ENCODE measurements around the gene RRAGB. TPM values are rescaled to one million over a fixed set of nuclear protein-coding genes. Genes with fewer than 3 reads are reported as not detected.

The RRAGB gene
- polyA plus RNA-seq, 1 donor (not counting 4 experiments of a cell fraction or from before 2014, with no cell fraction given), result 18.9 TPM

DNA sequence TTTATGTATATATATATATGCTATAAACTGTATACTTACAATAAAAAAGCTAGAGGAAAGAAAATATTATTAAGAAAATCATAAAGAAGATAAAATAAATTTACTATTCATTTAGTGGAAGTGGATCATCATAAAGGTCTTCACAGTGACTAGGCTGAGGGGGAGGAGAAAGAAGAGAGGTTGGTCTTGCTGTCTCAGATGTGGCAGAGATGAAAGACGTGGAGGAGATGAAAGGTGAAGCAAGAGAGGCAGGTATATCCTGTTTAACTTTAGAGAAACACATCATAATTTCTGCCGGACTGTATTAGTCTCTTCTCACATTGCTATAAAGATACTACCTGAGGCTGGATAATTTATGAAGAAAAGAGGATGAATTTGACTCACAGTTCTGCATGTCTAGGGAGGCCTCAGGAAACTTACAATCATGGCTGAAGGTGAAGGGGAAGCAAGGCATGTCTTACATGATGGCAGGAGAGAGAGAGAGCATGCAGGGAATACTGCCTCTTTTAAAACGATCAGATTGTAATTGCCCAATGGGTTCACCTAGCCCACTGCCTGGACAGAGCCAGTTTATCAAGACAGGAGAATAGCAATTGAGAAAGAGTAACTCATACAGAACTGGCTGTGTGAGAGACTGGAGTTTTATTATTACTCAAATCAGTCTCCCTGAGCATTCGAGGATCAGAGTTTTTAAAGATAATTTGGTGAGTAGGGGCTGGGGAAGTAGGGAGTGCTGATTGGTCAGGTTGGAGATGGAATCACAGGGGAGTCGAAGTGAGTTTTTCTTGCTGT, 22.1 kb upstream of the RRAGB start:
- H3K36me3 ChIP-seq (ENCODE audit: control insufficient read depth in 2 of 2, extremely low read depth in 1 of 2, insufficient read depth in 2 of 2, low read length in 2 of 2), result no peaks in the 10 kb centered on the region
- H2AFZ ChIP-seq (ENCODE audit: control insufficient read depth, low read length), result no peak overlapping the region
- dilution Hi-C loops (cut with MboI; ENCODE audit: extremely low pct_ligation_motif_present, low sequenced_read_pairs), result no loop called here
- H4K20me1 ChIP-seq (ENCODE audit: control insufficient read depth, extremely low read depth, insufficient read depth, low read length), result no peaks in the 10 kb centered on the region
- no peak overlapping the region for H3K27ac ChIP-seq (ENCODE audit: control insufficient read depth, insufficient read depth, low read length)
- H3K9me1 ChIP-seq (ENCODE audit: control insufficient read depth, extremely low read depth, insufficient read depth, low read length), result no peaks in the 10 kb centered on the region
- no peak for FAIRE-seq
- H3K79me2 ChIP-seq (ENCODE audit: control insufficient read depth, insufficient read depth, low read length), result no peaks in the 10 kb centered on the region
- no peak for DNase-seq (ENCODE audit: low read depth, low spot score)
- H3K4me3 ChIP-seq (ENCODE audit: control insufficient read depth in 2 of 3, extremely low read depth in 1 of 3, insufficient read depth in 2 of 3, low read depth in 1 of 3, low read length in 3 of 3), result no peak overlapping the region
- no peaks in the 10 kb centered on the region for H3K27me3 ChIP-seq (ENCODE audit: control insufficient read depth, extremely low read depth, insufficient read depth, low read length)
- no peaks in the 10 kb centered on the region for H3K9me3 ChIP-seq (ENCODE audit: control insufficient read depth, low read depth, low read length)
- no peaks in the 10 kb centered on the region for H3K4me1 ChIP-seq (ENCODE audit: control insufficient read depth, extremely low read depth, insufficient read depth, low read length)
- TF ChIP-seq, protein P1, sequence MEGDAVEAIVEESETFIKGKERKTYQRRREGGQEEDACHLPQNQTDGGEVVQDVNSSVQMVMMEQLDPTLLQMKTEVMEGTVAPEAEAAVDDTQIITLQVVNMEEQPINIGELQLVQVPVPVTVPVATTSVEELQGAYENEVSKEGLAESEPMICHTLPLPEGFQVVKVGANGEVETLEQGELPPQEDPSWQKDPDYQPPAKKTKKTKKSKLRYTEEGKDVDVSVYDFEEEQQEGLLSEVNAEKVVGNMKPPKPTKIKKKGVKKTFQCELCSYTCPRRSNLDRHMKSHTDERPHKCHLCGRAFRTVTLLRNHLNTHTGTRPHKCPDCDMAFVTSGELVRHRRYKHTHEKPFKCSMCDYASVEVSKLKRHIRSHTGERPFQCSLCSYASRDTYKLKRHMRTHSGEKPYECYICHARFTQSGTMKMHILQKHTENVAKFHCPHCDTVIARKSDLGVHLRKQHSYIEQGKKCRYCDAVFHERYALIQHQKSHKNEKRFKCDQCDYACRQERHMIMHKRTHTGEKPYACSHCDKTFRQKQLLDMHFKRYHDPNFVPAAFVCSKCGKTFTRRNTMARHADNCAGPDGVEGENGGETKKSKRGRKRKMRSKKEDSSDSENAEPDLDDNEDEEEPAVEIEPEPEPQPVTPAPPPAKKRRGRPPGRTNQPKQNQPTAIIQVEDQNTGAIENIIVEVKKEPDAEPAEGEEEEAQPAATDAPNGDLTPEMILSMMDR (optimal IDR thresholded peaks at IDR 0.05 in 1 of 3, IDR thresholded peaks at IDR 0.05 in 1 of 3, conservative IDR thresholded peaks at IDR 0.05 in 1 of 3; ENCODE audit: extremely low read depth in 1 of 3, insufficient read depth in 2 of 3, low read length in 3 of 3), result no peak
- no peak for TF ChIP-seq EZH2 (IDR thresholded peaks at IDR 0.05; ENCODE audit: low read length)
- H3K4me2 ChIP-seq (ENCODE audit: control insufficient read depth, extremely low read depth, insufficient read depth, low read depth, low read length), result no peak overlapping the region
- H3K9ac ChIP-seq (ENCODE audit: control insufficient read depth, extremely low read depth, insufficient read depth, low read length), result no peak overlapping the region

DNA sequence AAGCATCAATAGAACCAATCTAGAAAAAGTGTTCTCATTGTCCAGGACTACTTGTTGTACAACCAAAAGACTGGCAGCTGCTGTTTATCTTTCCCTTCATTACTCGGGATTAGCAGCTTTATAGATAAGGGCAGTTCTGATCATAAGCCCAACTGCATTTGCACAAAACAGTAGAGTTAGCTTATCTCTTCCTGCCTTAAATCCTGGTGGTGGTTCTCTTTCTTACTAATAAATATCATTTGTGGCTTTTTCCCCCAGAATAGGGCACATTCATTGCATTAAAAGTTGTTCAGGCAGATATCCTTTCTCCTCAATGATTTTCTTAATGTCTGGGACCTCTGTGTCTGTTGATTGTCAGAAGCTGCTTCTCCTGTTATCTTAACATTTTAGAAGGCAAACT, 20.2 kb upstream of the RRAGB start:
- no peak overlapping the region for H3K9ac ChIP-seq (ENCODE audit: control insufficient read depth, extremely low read depth, insufficient read depth, low read length)
- no peaks in the 10 kb centered on the region for H3K79me2 ChIP-seq (ENCODE audit: control insufficient read depth, insufficient read depth, low read length)
- no peak overlapping the region for H3K4me3 ChIP-seq (ENCODE audit: control insufficient read depth in 2 of 3, extremely low read depth in 1 of 3, insufficient read depth in 2 of 3, low read depth in 1 of 3, low read length in 3 of 3)
- H4K20me1 ChIP-seq (ENCODE audit: control insufficient read depth, extremely low read depth, insufficient read depth, low read length), result no peaks in the 10 kb centered on the region
- no peak overlapping the region for H2AFZ ChIP-seq (ENCODE audit: control insufficient read depth, low read length)
- H3K27me3 ChIP-seq (ENCODE audit: control insufficient read depth, extremely low read depth, insufficient read depth, low read length), result no peaks in the 10 kb centered on the region
- FAIRE-seq (no peak), DNase-seq (ENCODE audit: low read depth, low spot score) (no peak)
- no peak overlapping the region for H3K4me2 ChIP-seq (ENCODE audit: control insufficient read depth, extremely low read depth, insufficient read depth, low read depth, low read length)
- TF ChIP-seq, protein P1 (optimal IDR thresholded peaks at IDR 0.05 in 1 of 3, IDR thresholded peaks at IDR 0.05 in 1 of 3, conservative IDR thresholded peaks at IDR 0.05 in 1 of 3; ENCODE audit: extremely low read depth in 1 of 3, insufficient read depth in 2 of 3, low read length in 3 of 3), result no peak
- TF ChIP-seq EZH2 (IDR thresholded peaks at IDR 0.05; ENCODE audit: low read length), result no peak
- H3K9me1 ChIP-seq (ENCODE audit: control insufficient read depth, extremely low read depth, insufficient read depth, low read length), result no peaks in the 10 kb centered on the region
- H3K27ac ChIP-seq (ENCODE audit: control insufficient read depth, insufficient read depth, low read length), result no peak overlapping the region
- dilution Hi-C loops (cut with MboI; ENCODE audit: extremely low pct_ligation_motif_present, low sequenced_read_pairs), result no loop called here
- no peaks in the 10 kb centered on the region for H3K36me3 ChIP-seq (ENCODE audit: control insufficient read depth in 2 of 2, extremely low read depth in 1 of 2, insufficient read depth in 2 of 2, low read length in 2 of 2)
- H3K4me1 ChIP-seq (ENCODE audit: control insufficient read depth, extremely low read depth, insufficient read depth, low read length), result no peaks in the 10 kb centered on the region
- H3K9me3 ChIP-seq (ENCODE audit: control insufficient read depth, low read depth, low read length), result no peaks in the 10 kb centered on the region
